Osteoblast (primary cell): ENCODE data around the gene MUC5B. TPM values are rescaled to one million over a fixed set of nuclear protein-coding genes. Genes with fewer than 3 reads are reported as not detected.

Source experiments
- DNase-seq: peaks from one replicate; pipeline ENCODE4 v3.0.0; 2011; ENCODE audit warnings: low spot score, mixed read lengths; ENCODE audit not compliant: insufficient read length; ENCODE audit errors: missing footprints
- H2AFZ ChIP-seq: 2 replicates; pipeline ENCODE4 v1.6.0; 2011; ENCODE audit warnings: mild to moderate bottlenecking, low read length
- H3K27ac ChIP-seq: 2 replicates; pipeline ENCODE4 v1.5.1; 2011; ENCODE audit warnings: mild to moderate bottlenecking, low read depth, low read length, moderate library complexity
- H3K27me3 ChIP-seq: 2 replicates; pipeline ENCODE4 v1.6.0; 2012; ENCODE audit warnings: mild to moderate bottlenecking, control low read depth, inconsistent platforms, low read length, moderate library complexity; ENCODE audit not compliant: insufficient read depth
- H3K36me3 ChIP-seq: 2 replicates; pipeline ENCODE4 v1.5.1; 2011; ENCODE audit warnings: mild to moderate bottlenecking, low read length, control low read depth, moderate library complexity; ENCODE audit not compliant: insufficient read depth
- H3K4me1 ChIP-seq: 2 replicates; pipeline ENCODE4 v1.5.1; 2011; ENCODE audit warnings: mild to moderate bottlenecking, low read length, control low read depth, moderate library complexity; ENCODE audit not compliant: insufficient read depth
- H3K4me2 ChIP-seq: 2 replicates; pipeline ENCODE4 v1.6.0; 2011; ENCODE audit warnings: mild to moderate bottlenecking, low read length; ENCODE audit not compliant: insufficient read depth
- H3K4me3 ChIP-seq: fragments of 200-600 bp; sonication (generic); 3 replicates; pipeline ENCODE4 v1.5.1; 2012; ENCODE audit warnings: mild to moderate bottlenecking, low read length, inconsistent platforms; ENCODE audit not compliant: insufficient read depth
- H3K79me2 ChIP-seq: 2 replicates; pipeline ENCODE4 v1.6.0; 2012; ENCODE audit warnings: mild to moderate bottlenecking, low read length, control low read depth, inconsistent platforms; ENCODE audit not compliant: insufficient read depth
- H3K9me3 ChIP-seq: 2 replicates; pipeline ENCODE4 v1.5.1; 2011; ENCODE audit warnings: low read depth, low read length, control low read depth
- H4K20me1 ChIP-seq: 2 replicates; pipeline ENCODE4 v1.6.0; 2012; ENCODE audit warnings: mild to moderate bottlenecking, low read length, control low read depth; ENCODE audit not compliant: insufficient read depth
- total RNA-seq: library from RNA; depleted of rRNA; stranded (reverse); fragments of >200 nt; gene quantifications from 2 replicates; pipeline ENCODE4 v1.2.3, GENCODE V29; 2012
- TF ChIP-seq, protein P1 (sequence below): IDR thresholded peaks from 2 replicates; pipeline ENCODE4 v1.5.1; 2011; ENCODE audit warnings: mild to moderate bottlenecking, low read depth, low read length, moderate library complexity; ENCODE audit errors: extremely low read depth

Gene MUC5B
- total RNA-seq, 1 donor = not detected

- Histone ChIP-seq H2AFZ (no peak overlapping the region), H3K4me1 (no peaks in the 10 kb centered on the region), H3K4me3 (no peak overlapping the region), H3K27me3 (no peaks in the 10 kb centered on the region), H3K36me3 (no peaks in the 10 kb centered on the region), H3K9me3 (no peaks in the 10 kb centered on the region), H3K79me2 (no peaks in the 10 kb centered on the region), H4K20me1 (no peaks in the 10 kb centered on the region), H3K27ac (no peak overlapping the region), H3K4me2 (no peak overlapping the region)
- DNase-seq = no peak
- TF ChIP-seq, protein P1, sequence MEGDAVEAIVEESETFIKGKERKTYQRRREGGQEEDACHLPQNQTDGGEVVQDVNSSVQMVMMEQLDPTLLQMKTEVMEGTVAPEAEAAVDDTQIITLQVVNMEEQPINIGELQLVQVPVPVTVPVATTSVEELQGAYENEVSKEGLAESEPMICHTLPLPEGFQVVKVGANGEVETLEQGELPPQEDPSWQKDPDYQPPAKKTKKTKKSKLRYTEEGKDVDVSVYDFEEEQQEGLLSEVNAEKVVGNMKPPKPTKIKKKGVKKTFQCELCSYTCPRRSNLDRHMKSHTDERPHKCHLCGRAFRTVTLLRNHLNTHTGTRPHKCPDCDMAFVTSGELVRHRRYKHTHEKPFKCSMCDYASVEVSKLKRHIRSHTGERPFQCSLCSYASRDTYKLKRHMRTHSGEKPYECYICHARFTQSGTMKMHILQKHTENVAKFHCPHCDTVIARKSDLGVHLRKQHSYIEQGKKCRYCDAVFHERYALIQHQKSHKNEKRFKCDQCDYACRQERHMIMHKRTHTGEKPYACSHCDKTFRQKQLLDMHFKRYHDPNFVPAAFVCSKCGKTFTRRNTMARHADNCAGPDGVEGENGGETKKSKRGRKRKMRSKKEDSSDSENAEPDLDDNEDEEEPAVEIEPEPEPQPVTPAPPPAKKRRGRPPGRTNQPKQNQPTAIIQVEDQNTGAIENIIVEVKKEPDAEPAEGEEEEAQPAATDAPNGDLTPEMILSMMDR = no peak
These were observed 29.7 kb downstream of the MUC5B start for GRCh38 chr11:1252371-1253102.

DNA sequence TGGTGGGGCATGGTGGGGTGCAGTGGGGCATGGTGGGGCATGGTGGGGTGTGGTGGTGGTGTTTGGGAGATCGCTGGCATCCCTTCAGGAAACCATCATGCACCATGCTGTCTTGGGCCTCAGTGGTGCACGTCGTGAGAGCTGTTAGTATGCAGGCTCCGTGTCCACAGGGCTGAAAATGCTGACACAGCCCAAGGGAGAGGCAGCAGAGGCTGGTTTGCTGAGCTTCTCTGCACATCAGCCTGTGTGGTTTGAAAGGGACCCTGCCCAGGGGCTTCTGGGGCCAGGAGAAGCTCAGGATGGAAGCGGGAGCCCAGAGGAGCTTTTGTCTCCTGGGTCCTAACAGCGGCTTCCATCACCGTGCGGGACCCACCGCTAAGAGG is 30.2 kb downstream of the MUC5B start:
- Histone ChIP-seq H3K36me3 (no peaks in the 10 kb centered on the region), H3K27me3 (no peaks in the 10 kb centered on the region), H2AFZ (no peak overlapping the region), H3K4me2 (no peak overlapping the region), H4K20me1 (no peaks in the 10 kb centered on the region), H3K79me2 (no peaks in the 10 kb centered on the region), H3K9me3 (no peaks in the 10 kb centered on the region), H3K27ac (no peak overlapping the region), H3K4me1 (no peaks in the 10 kb centered on the region), H3K4me3 (no peak overlapping the region)
- TF ChIP-seq, protein P1 = no peak
- DNase-seq = no peak

GRCh38 chr11:1254086-1254648 is 31.3 kb downstream of the MUC5B start:
- Histone ChIP-seq H3K27me3 (no peaks in the 10 kb centered on the region), H3K4me3 (no peak overlapping the region), H4K20me1 (no peaks in the 10 kb centered on the region), H3K4me1 (no peaks in the 10 kb centered on the region), H3K36me3 (no peaks in the 10 kb centered on the region), H3K79me2 (no peaks in the 10 kb centered on the region), H3K4me2 (no peak overlapping the region), H2AFZ (no peak overlapping the region), H3K9me3 (no peaks in the 10 kb centered on the region), H3K27ac (no peak overlapping the region)
- TF ChIP-seq, protein P1 = no peak
- no peak for DNase-seq

- Histone ChIP-seq H4K20me1 (no peaks in the 10 kb centered on the region), H3K9me3 (no peaks in the 10 kb centered on the region), H3K4me3 (no peak overlapping the region), H3K79me2 (no peaks in the 10 kb centered on the region), H3K36me3 (no peaks in the 10 kb centered on the region), H3K4me2 (no peak overlapping the region), H3K4me1 (no peaks in the 10 kb centered on the region), H3K27ac (no peak overlapping the region), H2AFZ (no peak overlapping the region), H3K27me3 (no peaks in the 10 kb centered on the region)
- TF ChIP-seq, protein P1 = no peak
- peak; percentile 72 for DNase-seq
These were observed 31.9 kb downstream of the MUC5B start for GRCh38 chr11:1254733-1255132.
